ENCODE results near the gene EDEM1.

The EDEM1 gene

GRCh38 chr3:5264093-5264600 is 76.6 kb downstream of the EDEM1 start:
- Histone ChIP-seq H3K27me3 (ENCODE audit: control insufficient read depth, insufficient read depth, low read length) (no peaks in the 10 kb centered on the region), H3K9ac (ENCODE audit: low read depth, low read length) (no peak overlapping the region), H3K4me1 (ENCODE audit: control insufficient read depth, insufficient read depth, low read length) (no peaks in the 10 kb centered on the region), H3K4me3 (ENCODE audit: low read depth, low read length) (no peak overlapping the region), H3K36me3 (ENCODE audit: control insufficient read depth, insufficient read depth, low read length) (no peaks in the 10 kb centered on the region), H3K9me3 (ENCODE audit: control insufficient read depth, insufficient read depth, low read length) (no peaks in the 10 kb centered on the region)

GRCh38 chr3:5264896-5265770 is 77.6 kb downstream of the EDEM1 start:
- Histone ChIP-seq H3K4me3 (ENCODE audit: low read depth, low read length) (no peak overlapping the region), H3K9ac (ENCODE audit: low read depth, low read length) (no peak overlapping the region)

GRCh38 chr3:5267252-5267651 is 79.7 kb downstream of the EDEM1 start:
- H3K9ac ChIP-seq (ENCODE audit: low read depth, low read length) = no peak overlapping the region

More at GRCh38 chr3:5264896-5265770, 77.6 kb downstream of the EDEM1 start:
- Histone ChIP-seq H3K36me3 (ENCODE audit: control insufficient read depth, insufficient read depth, low read length) (no peaks in the 10 kb centered on the region), H3K9me3 (ENCODE audit: control insufficient read depth, insufficient read depth, low read length) (no peaks in the 10 kb centered on the region), H3K4me1 (ENCODE audit: control insufficient read depth, insufficient read depth, low read length) (no peaks in the 10 kb centered on the region), H3K27me3 (ENCODE audit: control insufficient read depth, insufficient read depth, low read length) (no peaks in the 10 kb centered on the region)

GRCh38 chr3:5267889-5268288 is 80.4 kb downstream of the EDEM1 start:
- Histone ChIP-seq H3K27me3 (ENCODE audit: control insufficient read depth, insufficient read depth, low read length) (no peaks in the 10 kb centered on the region), H3K4me1 (ENCODE audit: control insufficient read depth, insufficient read depth, low read length) (no peaks in the 10 kb centered on the region), H3K9me3 (ENCODE audit: control insufficient read depth, insufficient read depth, low read length) (no peaks in the 10 kb centered on the region), H3K4me3 (ENCODE audit: low read depth, low read length) (no peak overlapping the region), H3K36me3 (ENCODE audit: control insufficient read depth, insufficient read depth, low read length) (no peaks in the 10 kb centered on the region), H3K9ac (ENCODE audit: low read depth, low read length) (no peak overlapping the region)

More at GRCh38 chr3:5267252-5267651, 79.7 kb downstream of the EDEM1 start:
- no peaks in the 10 kb centered on the region for H3K27me3 ChIP-seq (ENCODE audit: control insufficient read depth, insufficient read depth, low read length)
- H3K9me3 ChIP-seq (ENCODE audit: control insufficient read depth, insufficient read depth, low read length) = no peaks in the 10 kb centered on the region
- H3K4me1 ChIP-seq (ENCODE audit: control insufficient read depth, insufficient read depth, low read length) = no peaks in the 10 kb centered on the region
- no peak overlapping the region for H3K4me3 ChIP-seq (ENCODE audit: low read depth, low read length)
- no peaks in the 10 kb centered on the region for H3K36me3 ChIP-seq (ENCODE audit: control insufficient read depth, insufficient read depth, low read length)

Measured in iPS-15b (cell line).